Measurements from ENCODE around the gene CAPZA1.

CAPZA1 gene

DNA sequence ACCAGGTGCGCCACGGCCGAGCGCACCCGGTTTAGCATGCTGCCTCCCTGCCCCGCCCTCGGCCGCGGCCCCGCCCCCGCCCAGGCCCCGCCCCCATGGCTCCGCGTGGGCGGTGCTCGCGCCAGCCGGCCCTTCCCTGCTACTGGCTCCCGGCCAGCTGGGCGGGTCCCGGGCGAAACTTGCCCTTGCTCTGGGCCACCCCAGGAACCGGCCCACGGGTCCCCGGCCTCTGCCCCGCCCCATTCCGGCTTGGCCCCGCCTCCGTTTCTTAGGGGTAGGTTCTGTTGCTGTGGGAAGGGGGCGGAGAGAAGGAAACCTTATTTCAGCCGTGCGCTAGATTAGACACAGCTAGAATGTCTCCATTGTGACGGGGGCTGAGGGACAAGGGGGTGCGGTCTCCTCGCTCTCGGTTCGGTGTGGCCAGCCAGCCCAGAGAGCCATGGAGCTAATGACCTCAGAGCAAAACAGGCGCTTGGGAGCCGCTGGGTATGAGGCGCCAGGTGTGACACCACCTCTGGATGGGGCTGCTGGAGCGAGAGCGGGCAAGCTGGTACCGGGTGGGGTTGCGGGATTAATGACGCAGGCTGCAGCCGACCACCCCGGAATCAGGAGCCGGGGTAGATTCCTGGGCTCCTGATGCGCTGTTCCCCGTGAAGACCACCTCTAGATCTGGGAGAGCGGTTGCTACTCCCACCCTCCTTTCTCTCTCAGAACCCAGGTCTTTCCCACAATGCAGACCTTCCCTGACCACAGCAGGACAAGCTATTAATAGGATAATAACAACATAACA is 95.8 kb downstream of the CAPZA1 start, which contains the start of gene PPM1J:
Gene PPM1J, minus strand, starts transcription at position 69 of the 790 bp plus-strand sequence. Its CDS starts 31 bp downstream, at position 38.
- DNase-seq (ENCODE audit: low read depth): peak; percentile 88

DNA sequence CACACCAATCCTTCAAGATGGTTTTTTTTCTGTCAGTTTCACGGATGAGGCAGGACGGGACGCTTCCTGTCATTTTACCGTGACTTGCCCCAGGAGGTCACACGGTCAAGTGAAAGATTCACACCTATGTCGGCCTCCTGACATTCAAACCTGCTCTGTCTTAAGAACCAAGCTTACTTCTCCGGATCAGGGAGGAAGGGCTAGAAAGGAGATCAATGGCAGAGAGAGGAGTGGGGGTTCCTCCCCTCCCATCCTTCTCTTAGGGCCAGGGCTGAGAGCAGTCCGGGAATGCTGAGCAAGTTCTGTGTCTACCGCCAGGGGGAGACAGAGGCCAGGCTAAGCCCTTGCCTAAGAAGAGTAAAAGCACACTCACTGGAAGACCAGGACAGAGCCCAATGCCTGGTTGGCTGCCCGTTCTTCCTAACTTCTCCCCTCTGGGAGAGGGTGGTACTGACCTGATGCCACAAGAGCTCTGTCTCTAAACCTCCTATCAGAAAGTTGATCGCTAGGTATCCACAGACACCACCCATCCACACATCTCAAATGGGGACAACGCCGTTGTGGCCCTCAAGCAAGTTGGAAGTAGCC is 96.6 kb downstream of the CAPZA1 start:
- peak; percentile 72 for DNase-seq (ENCODE audit: low read depth)

DNA sequence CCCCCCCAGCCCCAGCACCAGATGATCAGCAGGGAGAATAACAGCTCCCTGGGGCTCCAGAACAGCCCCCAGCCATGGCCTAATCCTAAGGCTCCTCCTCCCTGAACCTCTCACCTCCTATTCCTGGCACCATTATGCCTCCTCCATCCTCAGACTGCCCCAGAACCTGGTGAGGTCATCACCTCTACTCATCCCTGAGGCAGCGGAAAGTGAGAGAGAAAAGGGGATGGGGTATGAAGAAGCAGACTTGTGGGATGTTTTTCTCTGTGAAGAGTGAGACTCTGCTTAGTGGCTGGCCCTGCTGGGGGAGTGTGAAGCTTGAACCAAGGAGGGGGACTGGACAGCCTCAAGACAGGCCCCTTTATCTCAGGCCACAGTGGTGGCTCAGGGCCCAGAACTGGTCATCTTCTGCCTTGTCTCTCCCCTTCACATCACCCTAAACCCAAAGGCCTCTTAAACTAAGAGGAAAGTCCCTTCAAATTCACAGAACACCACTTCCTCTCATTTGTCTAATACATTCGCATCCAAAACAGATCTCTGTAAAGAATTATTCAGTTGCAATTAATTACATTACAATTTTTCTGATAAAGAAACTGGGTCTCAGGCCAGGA is 97.7 kb downstream of the CAPZA1 start:
- no peak for DNase-seq (ENCODE audit: low read depth)

DNA sequence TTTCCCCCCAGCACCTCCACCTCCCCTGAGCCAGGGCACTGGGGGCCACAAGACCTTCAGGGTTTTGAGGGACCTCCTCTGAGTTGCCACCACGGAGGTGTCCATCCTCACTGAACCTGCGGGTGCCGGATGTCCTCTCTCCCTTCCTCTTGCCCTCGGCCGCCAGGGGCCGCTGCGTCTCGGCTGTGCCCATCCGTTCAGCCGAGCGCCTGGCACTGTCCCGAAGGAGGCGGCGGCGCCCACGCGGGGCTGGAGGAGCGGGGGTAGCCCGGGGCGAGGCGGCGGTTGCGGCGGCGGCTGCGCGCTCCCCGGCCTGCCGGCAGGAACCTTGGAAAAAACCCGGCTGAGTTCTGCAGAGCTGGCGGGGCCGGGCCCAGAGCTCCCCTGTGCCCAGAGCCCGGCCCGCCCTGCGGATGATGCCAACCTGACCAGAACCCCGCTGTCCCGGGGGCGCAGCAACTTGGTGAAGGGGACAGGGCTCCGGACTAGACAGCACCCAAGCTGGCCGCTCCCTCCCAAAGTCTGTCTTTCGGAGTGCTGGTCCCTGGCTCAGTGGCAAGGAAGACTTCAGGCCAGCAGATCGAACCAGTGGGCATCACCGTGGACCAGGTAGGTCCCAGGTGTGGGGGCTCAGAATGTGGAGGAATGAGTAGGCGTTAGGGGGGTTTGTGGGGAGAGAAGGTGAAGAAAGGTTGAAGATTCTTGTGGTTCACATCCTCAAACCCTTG is 99.2 kb downstream of the CAPZA1 start:
- peak; percentile 64 for DNase-seq (ENCODE audit: low read depth)

DNA sequence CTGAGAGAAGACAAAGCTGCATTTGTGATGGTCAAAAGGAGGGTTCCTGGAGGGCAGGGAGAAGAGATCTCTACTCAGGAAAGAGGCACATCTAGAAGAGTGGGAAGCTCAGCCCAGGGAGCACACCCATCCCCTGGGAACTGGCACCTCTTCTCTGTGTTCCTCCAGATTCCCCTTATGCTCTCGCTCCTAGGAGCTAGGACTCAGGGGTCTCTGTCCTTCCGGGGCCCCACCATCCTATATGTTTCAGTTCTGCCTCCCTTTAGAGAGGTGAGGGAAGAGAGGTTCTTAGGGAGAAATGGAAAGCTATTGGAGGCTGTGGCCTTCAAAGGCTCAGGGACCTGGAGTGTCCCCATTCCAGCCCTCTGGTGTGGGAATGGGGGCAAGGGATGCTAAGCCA is 100.1 kb downstream of the CAPZA1 start:
- DNase-seq (ENCODE audit: low read depth): no peak

DNA sequence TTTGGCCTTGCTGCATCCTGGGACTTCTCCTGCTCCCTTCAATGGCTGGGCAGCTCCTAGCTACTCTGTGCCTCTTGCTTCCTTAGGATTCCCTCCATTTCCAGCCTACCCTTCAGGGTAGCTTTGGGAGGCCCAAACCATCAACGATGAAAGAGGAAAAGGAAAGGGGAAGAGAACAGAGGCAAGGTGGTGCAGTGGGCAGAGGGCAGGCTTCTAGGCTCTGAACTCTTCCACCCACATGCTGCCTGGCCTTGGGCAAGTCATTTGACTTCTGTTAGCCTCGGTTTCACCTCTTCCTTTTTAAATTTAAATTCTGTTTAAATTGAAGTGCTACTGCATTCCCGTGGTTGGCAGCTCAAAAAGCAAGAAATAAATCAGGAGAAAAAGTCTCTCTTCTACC is 101.2 kb downstream of the CAPZA1 start:
- DNase-seq (ENCODE audit: low read depth): no peak

All from activated T-cell treated with anti-CD3 and anti-CD28 coated beads for 24 hours (primary cell).